GM12878 (cell line): ENCODE data around the gene PLGRKT. TPM values are rescaled to one million over a fixed set of nuclear protein-coding genes. Genes with fewer than 3 reads are reported as not detected.

Source experiments
- ATAC-seq: fragments of 200-7000 bp; cut with Tn5 transposase; 3 replicates; pipeline ENCODE4 v1.9.1; 2020; ENCODE audit warnings: mild to moderate bottlenecking, moderate library complexity
- BruUV-seq: library from RNA; stranded (reverse); fragments of 400-500 nt; replicated peaks from 2 replicates; lab custom pipeline; 2021; lab: Mats Ljungman, UMichigan
- CTCF ChIA-PET: fragments of 300-600 bp; sonication (Branson Sonifier 250); formaldehyde crosslinking; extraction: SDS; loops from one replicate; lab custom pipeline; 2021; ENCODE audit warnings: inconsistent platforms; lab: Yijun Ruan, JAX
- POLR2A ChIA-PET: fragments of 350-600 bp; formaldehyde crosslinking; extraction: SDS; loops from one replicate; lab custom pipeline; 2021; ENCODE audit warnings: inconsistent platforms; lab: Charles Lee
- RAD21 ChIA-PET: fragments of 300-600 bp; sonication (Branson Sonifier 250); formaldehyde crosslinking; loops from one replicate; lab custom pipeline; 2023; ENCODE audit warnings: antibody characterized with exemption; ENCODE audit not compliant: unreplicated experiment; lab: Charles Lee
- SMC1A ChIA-PET: fragments of 300-600 bp; sonication (Branson Sonifier 250); formaldehyde crosslinking; loops from one replicate; lab custom pipeline; 2023; ENCODE audit not compliant: unreplicated experiment, uncharacterized antibody; lab: Charles Lee
- DNase-seq: peaks from one replicate; pipeline ENCODE4 v3.0.0-alpha.2; 2011; ENCODE audit warnings: low read depth, low spot score
- FAIRE-seq: peaks from 3 replicates; lab custom pipeline; 2011; peaks lifted over from hg19 to GRCh38; lab: Jason Lieb, UNC
- H2AFZ ChIP-seq: 2 replicates; pipeline ENCODE4 v1.6.0; 2011; ENCODE audit warnings: low read depth, low read length, control low read depth; ENCODE audit not compliant: control insufficient read depth
- H3K27ac ChIP-seq: 2 replicates; pipeline ENCODE4 v1.5.1; 2011; ENCODE audit warnings: control low read depth; ENCODE audit not compliant: control insufficient read depth, insufficient read depth
- H3K27me3 ChIP-seq, 2 experiments: replicated peaks in 1 of 2; 2 replicates each; pipeline versions ENCODE4 v1.6.0 to v1.6.1; 2011; ENCODE audit warnings: low read length in 1 of 2; ENCODE audit not compliant: control insufficient read depth in 2 of 2, insufficient read depth in 2 of 2
- H3K36me3 ChIP-seq, 2 experiments: 2 replicates each; pipeline ENCODE4 v1.5.1; 2011; ENCODE audit warnings: low read length in 1 of 2; ENCODE audit not compliant: control insufficient read depth in 2 of 2, insufficient read depth in 2 of 2
- H3K4me1 ChIP-seq: 2 replicates; pipeline ENCODE4 v1.6.1; 2011; ENCODE audit warnings: mild to moderate bottlenecking, low read length, moderate library complexity, mixed read lengths; ENCODE audit not compliant: control insufficient read depth, insufficient read depth
- H3K4me2 ChIP-seq: 2 replicates; pipeline ENCODE4 v1.6.0; 2011; ENCODE audit warnings: control low read depth; ENCODE audit not compliant: control insufficient read depth, insufficient read depth
- H3K4me3 ChIP-seq: fragments of 200-600 bp; sonication (generic); 2 replicates; pipeline ENCODE4 v1.5.1; 2016
- H3K79me2 ChIP-seq: 2 replicates; pipeline ENCODE4 v1.6.0; 2011; ENCODE audit warnings: low read length; ENCODE audit not compliant: control insufficient read depth, insufficient read depth
- H3K9ac ChIP-seq: 2 replicates; pipeline ENCODE4 v1.8.0; 2011; ENCODE audit warnings: low read length, control low read depth, mixed read lengths; ENCODE audit not compliant: control insufficient read depth, insufficient read depth
- H3K9me3 ChIP-seq: replicated peaks from 3 replicates; pipeline ENCODE4 v1.5.1; 2011; ENCODE audit warnings: mild to moderate bottlenecking, low read length; ENCODE audit not compliant: control insufficient read depth, insufficient read depth
- H4K20me1 ChIP-seq: 2 replicates; pipeline ENCODE4 v1.6.0; 2011; ENCODE audit not compliant: control insufficient read depth, insufficient read depth
- CREM ChIP-seq: IDR thresholded peaks from 2 replicates; pipeline ENCODE4 v1.6.1; 2014; ENCODE audit warnings: antibody characterized with exemption, low read depth
- CTCF ChIP-seq, 3 experiments: IDR thresholded peaks in 2 of 3; conservative IDR thresholded peaks in 1 of 3; 2 replicates each; pipeline ENCODE4 v1.5.1; 2011; ENCODE audit warnings: low read depth in 3 of 3, low read length in 3 of 3, mild to moderate bottlenecking in 3 of 3, control low read depth in 2 of 3, moderate library complexity in 2 of 3, inconsistent platforms in 1 of 3, mixed read lengths in 1 of 3; ENCODE audit not compliant: control insufficient read depth in 2 of 3, insufficient read depth in 1 of 3; ENCODE audit errors: extremely low read depth in 1 of 3
- DPF2 ChIP-seq: fragments of 450-650 bp; IDR thresholded peaks from 2 replicates; pipeline ENCODE4 v1.6.1; 2017; ENCODE audit warnings: mild to moderate bottlenecking
- FOS ChIP-seq: IDR thresholded peaks from 3 replicates; pipeline ENCODE4 v1.6.1; 2011; ENCODE audit warnings: borderline replicate concordance; ENCODE audit not compliant: insufficient read length; ENCODE audit errors: extremely low read depth
- GABPA ChIP-seq: IDR thresholded peaks from 2 replicates; pipeline ENCODE4 v1.6.1; 2014; ENCODE audit warnings: antibody characterized with exemption, low read depth, mild to moderate bottlenecking, inconsistent platforms
- IKZF1 ChIP-seq: fragments of 450-650 bp; conservative IDR thresholded peaks from 2 replicates; pipeline ENCODE4 v1.6.1; 2017; ENCODE audit warnings: antibody characterized with exemption, mild to moderate bottlenecking
- MEF2B ChIP-seq: fragments of 450-650 bp; IDR thresholded peaks from 2 replicates; pipeline ENCODE4 v1.6.1; 2018; ENCODE audit warnings: mild to moderate bottlenecking, moderate library complexity; ENCODE audit not compliant: partially characterized antibody, poor library complexity, severe bottlenecking
- PAX8 ChIP-seq: fragments of 450-650 bp; IDR thresholded peaks from 2 replicates; pipeline ENCODE4 v1.6.1; 2017; ENCODE audit warnings: mild to moderate bottlenecking, moderate library complexity
- PKNOX1 ChIP-seq: fragments of 450-650 bp; IDR thresholded peaks from 2 replicates; pipeline ENCODE4 v1.6.1; 2016; ENCODE audit warnings: mild to moderate bottlenecking
- RAD21 ChIP-seq: IDR thresholded peaks from 2 replicates; pipeline ENCODE4 v1.6.1; 2011; ENCODE audit warnings: mild to moderate bottlenecking, low read depth, low read length, moderate library complexity; ENCODE audit not compliant: insufficient read depth
- RB1 ChIP-seq: fragments of 450-650 bp; formaldehyde crosslinking; IDR thresholded peaks from 2 replicates; pipeline ENCODE4 v1.6.1; 2017; ENCODE audit warnings: mild to moderate bottlenecking, borderline replicate concordance
- RELA ChIP-seq: fragments of 450-650 bp; IDR thresholded peaks from 2 replicates; pipeline ENCODE4 v1.8.0; 2014; ENCODE audit warnings: borderline replicate concordance; ENCODE audit not compliant: partially characterized antibody
- SMAD5 ChIP-seq: IDR thresholded peaks from 2 replicates; pipeline ENCODE4 v1.6.1; 2016; ENCODE audit warnings: antibody characterized with exemption, low read depth
- SMARCA5 ChIP-seq: fragments of 450-650 bp; IDR thresholded peaks from 2 replicates; pipeline ENCODE4 v1.6.1; 2017; ENCODE audit warnings: mild to moderate bottlenecking
- SMC3 ChIP-seq: IDR thresholded peaks from 2 replicates; pipeline ENCODE4 v1.6.1; 2011; ENCODE audit warnings: low read length, improper control_type of control experiment, borderline replicate concordance
- SPI1 ChIP-seq: IDR thresholded peaks from 2 replicates; pipeline ENCODE4 v1.6.1; 2011; ENCODE audit warnings: low read depth, mild to moderate bottlenecking, low read length, moderate library complexity, borderline replicate concordance; ENCODE audit not compliant: insufficient read depth
- STAT3 ChIP-seq: IDR thresholded peaks from 2 replicates; pipeline ENCODE4 v1.6.1; 2011; ENCODE audit warnings: low read depth, low read length, improper control_type of control experiment
- YY1 ChIP-seq: IDR thresholded peaks from 2 replicates; pipeline ENCODE4 v1.6.1; 2011; ENCODE audit warnings: low read depth, mild to moderate bottlenecking, low read length
- ZNF274 ChIP-seq: IDR thresholded peaks from one replicate; pipeline ENCODE4 v1.8.0; 2011; ENCODE audit not compliant: insufficient read length, insufficient read depth
- ZZZ3 ChIP-seq: IDR thresholded peaks from 2 replicates; pipeline ENCODE4 v1.6.1; 2011; ENCODE audit warnings: low read depth; ENCODE audit not compliant: control insufficient read depth, insufficient read length
- WGBS: methylation state at CpG from one replicate; pipeline ENCODE4 v1.1.6; 2016; ENCODE audit warnings: low lambda C conversion rate; ENCODE audit not compliant: insufficient replicate concordance, insufficient coverage; ENCODE audit errors: missing lambda C conversion rate; 5-methylcytosine and 5-hydroxymethylcytosine counted together
- in situ Hi-C: fragments of 300-500 bp; cut with MboI; formaldehyde crosslinking; loops from 9 replicates; pipeline ENCODE4 v1.14.3; 2018; ENCODE audit warnings: mixed read lengths
- intact Hi-C: fragments of 100-400 bp; cut with micrococcal nuclease; formaldehyde crosslinking; loops from one replicate; pipeline ENCODE4 v1.14.2; 2022; ENCODE audit not compliant: unreplicated experiment
- polyA plus RNA-seq, 11 experiments: library from polyadenylated mRNA; depleted of rRNA in 4 of 11; unstranded in 6 of 11; stranded (reverse) in 5 of 11; fragments of >200 nt; fragmentation: Nextera tagmentation in 4 of 11; fragmentation: Illumina TruSeq in 1 of 11; extraction: Ambion mirVana in 4 of 11; extraction: Trizol in 1 of 11; gene quantifications; 1 replicate in 1 of 11; 2 replicates in 10 of 11; pipeline versions ENCODE4 v1.2.1 to v1.2.3, GENCODE V29; 2011 to 2016; ENCODE audit warnings: inconsistent platforms in 2 of 11, missing spikeins in 2 of 11, low read depth in 1 of 11
- total RNA-seq, 4 experiments: library from RNA; depleted of rRNA in 3 of 4; stranded (reverse); fragments of >200 nt in 3 of 4; fragmentation: Illumina TruSeq in 1 of 4; extraction: Trizol in 1 of 4; gene quantifications; 2 replicates each; pipeline versions ENCODE4 v1.2.1 to v1.2.3, GENCODE V29; 2013 to 2021

PLGRKT gene
- total and polyA plus RNA-seq, 10 of the 15 experiments (the other 5 are each of a cell fraction or from before 2014, with no cell fraction given) = 25.2 to 72.3 (median 38.4) TPM

- TF ChIP-seq MEF2B (no peak), SMAD5 (no peak), PKNOX1 (no peak)
Observed at GRCh38 chr9:5443850-5444249, 6.1 kb upstream of the PLGRKT start (continued).

DNA sequence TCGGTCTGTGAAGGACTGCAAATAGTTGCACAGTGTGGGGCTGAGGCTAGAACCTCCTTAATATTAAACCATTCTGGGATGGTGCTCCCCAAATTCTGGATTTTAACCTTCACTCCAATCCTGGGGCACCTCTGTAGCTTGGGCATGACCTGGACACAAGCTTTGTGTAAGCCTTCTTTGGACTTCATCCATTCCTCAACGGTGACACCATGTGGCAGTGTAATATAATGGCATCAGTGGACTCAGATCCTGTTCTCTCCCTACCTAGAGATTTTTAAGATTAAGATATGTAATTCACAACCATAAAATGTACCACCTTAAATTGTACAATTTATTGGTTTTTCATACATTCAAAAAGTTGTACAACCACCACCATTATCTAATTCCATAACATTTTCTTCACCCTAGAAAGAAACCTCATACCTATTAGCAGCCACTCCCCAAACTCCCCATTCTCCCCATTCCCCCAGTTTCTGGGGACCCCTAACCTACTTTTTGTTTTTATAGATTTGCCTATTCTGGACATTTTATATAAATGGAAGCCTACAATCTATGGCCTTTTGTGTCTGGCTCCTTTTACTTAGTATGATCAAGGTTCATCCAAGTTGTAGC lies 4.8 kb upstream of the PLGRKT start:
- no peak for DNase-seq
- POLR2A ChIA-PET = interaction anchor here (0.6 to 1.2 kb wide), 3 partner anchors 69 to 455 kb away, joined by 3 to 4 read pairs (median 4); no protein-coding TSS in a partner anchor
- in situ Hi-C loops = loop anchor here (5.0 kb wide), 1 partner anchor 685 kb away; no protein-coding TSS in a partner anchor
- Histone ChIP-seq H3K9me3 (no peaks in the 10 kb centered on the region), H3K36me3 (no peaks in the 10 kb centered on the region), H3K4me2 (no peak overlapping the region), H2AFZ (no peak overlapping the region), H3K4me3 (no peak overlapping the region), H3K4me1 (peaks cover 17% of the 10 kb centered on the region), H3K27me3 (no peaks in the 10 kb centered on the region), H3K9ac (no peak overlapping the region), H3K79me2 (peaks cover 4% of the 10 kb centered on the region), H4K20me1 (no peaks in the 10 kb centered on the region), H3K27ac (no peak overlapping the region)
- BruUV-seq = no TSS peak
- no peak for ATAC-seq
- CTCF ChIA-PET = interaction anchor here (0.6 to 8.4 kb wide), 47 partner anchors 7 to 693 kb away, joined by 3 to 124 read pairs (median 3); partner anchors contain the start of gene CD274
- intact Hi-C loops = loop anchor here (10.0 kb wide), 1 partner anchor 778 kb away; the partner anchor contains the start of genes PLPP6 and SPATA6L
- peak; percentile 87 for FAIRE-seq
- WGBS = 50% methylated on average over 2 of the region's 2 CpGs
- RAD21 ChIA-PET = interaction anchor here (0.6 to 8.7 kb wide), 33 partner anchors 6 to 736 kb away, joined by 3 to 130 read pairs (median 4); partner anchors contain the start of genes CD274 and JAK2
- SMC1A ChIA-PET = interaction anchor here (0.6 to 9.7 kb wide), 29 partner anchors 8 to 683 kb away, joined by 3 to 187 read pairs (median 4); partner anchors contain the start of genes CD274, INSL6 and PDCD1LG2
- TF ChIP-seq STAT3 (no peak), SPI1 (no peak), PAX8 (no peak), SMARCA5 (peak; percentile 49; the same call in 1 of the 2 replicates), YY1 (0 out of 2 replicates have a peak, but pooled peaks have one; percentile 37), SMC3 (peak; percentile 82), ZZZ3 (no peak), RB1 (peak; percentile 47; the same call in 1 of the 2 replicates), FOS (no peak), CREM (no peak), ZNF274 (no peak), RELA (no peak), IKZF1 (0 out of 2 replicates have a peak, but pooled peaks have one; percentile 14), GABPA (no peak), CTCF (IDR thresholded peaks at IDR 0.05 in 2 of 3, conservative IDR thresholded peaks at IDR 0.05 in 1 of 3; ENCODE audit: control insufficient read depth in 2 of 3, extremely low read depth in 1 of 3, insufficient read depth in 1 of 3, low read depth in 3 of 3, low read length in 3 of 3) (peak; percentile 61 to 77 (median 68)), RAD21 (peak; percentile 81), DPF2 (no peak)
